Measurements from ENCODE around the gene GOLGB1.

- no peak for TF ChIP-seq MYNN (tag by site-specific recombination; IDR thresholded peaks at IDR 0.05; ENCODE audit: borderline replicate concordance)
- no peak for TF ChIP-seq ZNF239 (tag by site-specific recombination; IDR thresholded peaks at IDR 0.05)
- TF ChIP-seq, protein P1, sequence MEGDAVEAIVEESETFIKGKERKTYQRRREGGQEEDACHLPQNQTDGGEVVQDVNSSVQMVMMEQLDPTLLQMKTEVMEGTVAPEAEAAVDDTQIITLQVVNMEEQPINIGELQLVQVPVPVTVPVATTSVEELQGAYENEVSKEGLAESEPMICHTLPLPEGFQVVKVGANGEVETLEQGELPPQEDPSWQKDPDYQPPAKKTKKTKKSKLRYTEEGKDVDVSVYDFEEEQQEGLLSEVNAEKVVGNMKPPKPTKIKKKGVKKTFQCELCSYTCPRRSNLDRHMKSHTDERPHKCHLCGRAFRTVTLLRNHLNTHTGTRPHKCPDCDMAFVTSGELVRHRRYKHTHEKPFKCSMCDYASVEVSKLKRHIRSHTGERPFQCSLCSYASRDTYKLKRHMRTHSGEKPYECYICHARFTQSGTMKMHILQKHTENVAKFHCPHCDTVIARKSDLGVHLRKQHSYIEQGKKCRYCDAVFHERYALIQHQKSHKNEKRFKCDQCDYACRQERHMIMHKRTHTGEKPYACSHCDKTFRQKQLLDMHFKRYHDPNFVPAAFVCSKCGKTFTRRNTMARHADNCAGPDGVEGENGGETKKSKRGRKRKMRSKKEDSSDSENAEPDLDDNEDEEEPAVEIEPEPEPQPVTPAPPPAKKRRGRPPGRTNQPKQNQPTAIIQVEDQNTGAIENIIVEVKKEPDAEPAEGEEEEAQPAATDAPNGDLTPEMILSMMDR (tag by site-specific recombination; IDR thresholded peaks at IDR 0.05) = no peak
- no peak for TF ChIP-seq ZSCAN18 (tag by site-specific recombination; IDR thresholded peaks at IDR 0.05)
- TF ChIP-seq ZNF362 (tag by site-specific recombination; IDR thresholded peaks at IDR 0.05) = no peak
Measured at GRCh38 chr3:121630355-121630754, 119.2 kb downstream of the GOLGB1 start.

Measured in HEK293 (cell line).